Omental fat pad (tissue), 4 donors: ENCODE data around the gene CCL16. TPM values are rescaled to one million over a fixed set of nuclear protein-coding genes. Genes with fewer than 3 reads are reported as not detected.
"Not testable (repeated sequence)": the region's sequence is repeated elsewhere in the genome, so short reads cannot be mapped to it uniquely, and the experiment has no call there.

Experiments used
- ATAC-seq: fragments of 150-250 bp; one replicate; pipeline ENCODE4 v1.9.1; 2016; ENCODE audit warnings: mild to moderate bottlenecking, moderate library complexity; ENCODE audit not compliant: low FRiP score
- DNase-seq: peaks from one replicate; pipeline ENCODE4 v3.0.0-alpha.2; 2019; ENCODE audit warnings: low spot score
- total RNA-seq, 4 donors: library from RNA; depleted of rRNA; stranded (reverse); fragments of >200 nt; gene quantifications; one replicate each; pipeline ENCODE4 v1.1.0, GENCODE V29; 2016
- TF ChIP-seq, protein P1 (sequence below), 3 donors: fragments of 450-650 bp; IDR thresholded peaks; one replicate each; pipeline ENCODE4 v1.5.1; 2016 to 2017; ENCODE audit warnings: antibody characterized with exemption in 3 of 3, mild to moderate bottlenecking in 3 of 3, moderate library complexity in 2 of 3

The CCL16 gene
- total RNA-seq, 4 donors from 2014 or later, result 0.69 to 2.8 TPM; not detected in 2

- ATAC-seq (no peak), DNase-seq (no peak)
- TF ChIP-seq, protein P1, sequence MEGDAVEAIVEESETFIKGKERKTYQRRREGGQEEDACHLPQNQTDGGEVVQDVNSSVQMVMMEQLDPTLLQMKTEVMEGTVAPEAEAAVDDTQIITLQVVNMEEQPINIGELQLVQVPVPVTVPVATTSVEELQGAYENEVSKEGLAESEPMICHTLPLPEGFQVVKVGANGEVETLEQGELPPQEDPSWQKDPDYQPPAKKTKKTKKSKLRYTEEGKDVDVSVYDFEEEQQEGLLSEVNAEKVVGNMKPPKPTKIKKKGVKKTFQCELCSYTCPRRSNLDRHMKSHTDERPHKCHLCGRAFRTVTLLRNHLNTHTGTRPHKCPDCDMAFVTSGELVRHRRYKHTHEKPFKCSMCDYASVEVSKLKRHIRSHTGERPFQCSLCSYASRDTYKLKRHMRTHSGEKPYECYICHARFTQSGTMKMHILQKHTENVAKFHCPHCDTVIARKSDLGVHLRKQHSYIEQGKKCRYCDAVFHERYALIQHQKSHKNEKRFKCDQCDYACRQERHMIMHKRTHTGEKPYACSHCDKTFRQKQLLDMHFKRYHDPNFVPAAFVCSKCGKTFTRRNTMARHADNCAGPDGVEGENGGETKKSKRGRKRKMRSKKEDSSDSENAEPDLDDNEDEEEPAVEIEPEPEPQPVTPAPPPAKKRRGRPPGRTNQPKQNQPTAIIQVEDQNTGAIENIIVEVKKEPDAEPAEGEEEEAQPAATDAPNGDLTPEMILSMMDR (IDR thresholded peaks at IDR 0.05), result no peak
Observed at GRCh38 chr17:35943537-35943936, 37.8 kb downstream of the CCL16 start, which contains the start of gene LYZL6. Gene LYZL6 (minus strand): TSS chr17:35943713. CDS start chr17:35939356, 4,357 bp downstream.

GRCh38 chr17:35942588-35943186, 38.6 kb downstream of the CCL16 start:
- no peak for ATAC-seq
- no peak for DNase-seq
- TF ChIP-seq, protein P1 (IDR thresholded peaks at IDR 0.05), result no peak

GRCh38 chr17:35938492-35938891, 42.8 kb downstream of the CCL16 start:
- DNase-seq, ATAC-seq: not testable (repeated sequence)

GRCh38 chr17:35936063-35936462, 45.2 kb downstream of the CCL16 start:
- DNase-seq, result no peak
- TF ChIP-seq, protein P1 (IDR thresholded peaks at IDR 0.05), result no peak

GRCh38 chr17:35934760-35935159, 46.5 kb downstream of the CCL16 start:
- DNase-seq, result no peak
- TF ChIP-seq, protein P1 (IDR thresholded peaks at IDR 0.05), result no peak
- no peak for ATAC-seq

More at GRCh38 chr17:35936063-35936462, 45.2 kb downstream of the CCL16 start:
- no peak for ATAC-seq

DNA sequence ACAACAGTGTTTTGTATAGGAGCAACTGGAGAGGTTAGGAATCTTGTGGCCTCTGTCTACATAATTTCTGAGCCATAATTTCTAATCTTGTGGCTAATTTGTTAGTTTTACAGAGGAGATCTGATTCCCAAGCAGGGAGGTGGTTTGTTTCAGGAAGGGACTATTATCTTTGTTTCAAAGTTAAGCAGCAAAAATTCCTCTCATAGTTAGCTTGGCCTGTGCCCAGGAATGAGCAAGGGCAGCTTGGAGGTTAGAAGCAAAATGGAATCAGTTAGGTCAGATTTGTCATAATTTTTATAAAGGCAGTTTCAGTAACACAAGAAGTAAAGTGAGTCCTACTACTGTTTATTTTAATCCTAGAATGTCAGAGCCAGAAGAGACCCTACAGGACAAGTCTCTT, 48.7 kb downstream of the CCL16 start:
- DNase-seq, result no peak
- TF ChIP-seq, protein P1 (IDR thresholded peaks at IDR 0.05), result no peak
- ATAC-seq, result no peak

- TF ChIP-seq, protein P1 (IDR thresholded peaks at IDR 0.05), result no peak
- ATAC-seq (peak; percentile 60), DNase-seq (no peak)
Observed at GRCh38 chr17:35931794-35932425, 49.4 kb downstream of the CCL16 start.
